ENCODE measurements around the gene RAD17. TPM values are rescaled to one million over a fixed set of nuclear protein-coding genes. Genes with fewer than 3 reads are reported as not detected.
A peak's percentile ranks its signal among the peaks of the same experiment; 100 is the strongest.

The RAD17 gene
- total RNA-seq, 1 donor from 2014 or later = 17.6 TPM

GRCh38 chr5:69334793-69335268 lies 34.8 kb upstream of the RAD17 start:
- no peak overlapping the region for H3K4me3 ChIP-seq (ENCODE audit: low read depth, low read length)
- no peaks in the 10 kb centered on the region for H3K36me3 ChIP-seq (ENCODE audit: control insufficient read depth, insufficient read depth, low read length)
- FAIRE-seq = no peak
- peak; percentile 57 for DNase-seq (ENCODE audit: low read depth)
- TF ChIP-seq, protein P1, sequence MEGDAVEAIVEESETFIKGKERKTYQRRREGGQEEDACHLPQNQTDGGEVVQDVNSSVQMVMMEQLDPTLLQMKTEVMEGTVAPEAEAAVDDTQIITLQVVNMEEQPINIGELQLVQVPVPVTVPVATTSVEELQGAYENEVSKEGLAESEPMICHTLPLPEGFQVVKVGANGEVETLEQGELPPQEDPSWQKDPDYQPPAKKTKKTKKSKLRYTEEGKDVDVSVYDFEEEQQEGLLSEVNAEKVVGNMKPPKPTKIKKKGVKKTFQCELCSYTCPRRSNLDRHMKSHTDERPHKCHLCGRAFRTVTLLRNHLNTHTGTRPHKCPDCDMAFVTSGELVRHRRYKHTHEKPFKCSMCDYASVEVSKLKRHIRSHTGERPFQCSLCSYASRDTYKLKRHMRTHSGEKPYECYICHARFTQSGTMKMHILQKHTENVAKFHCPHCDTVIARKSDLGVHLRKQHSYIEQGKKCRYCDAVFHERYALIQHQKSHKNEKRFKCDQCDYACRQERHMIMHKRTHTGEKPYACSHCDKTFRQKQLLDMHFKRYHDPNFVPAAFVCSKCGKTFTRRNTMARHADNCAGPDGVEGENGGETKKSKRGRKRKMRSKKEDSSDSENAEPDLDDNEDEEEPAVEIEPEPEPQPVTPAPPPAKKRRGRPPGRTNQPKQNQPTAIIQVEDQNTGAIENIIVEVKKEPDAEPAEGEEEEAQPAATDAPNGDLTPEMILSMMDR (IDR thresholded peaks at IDR 0.05; ENCODE audit: insufficient read depth, low read length, severe bottlenecking) = peak; percentile 93
- no peaks in the 10 kb centered on the region for H3K27me3 ChIP-seq (ENCODE audit: control insufficient read depth, insufficient read depth, low read length)

- H3K4me3 ChIP-seq (ENCODE audit: low read depth, low read length) = no peak overlapping the region
- no peaks in the 10 kb centered on the region for H3K27me3 ChIP-seq (ENCODE audit: control insufficient read depth, insufficient read depth, low read length)
- no peaks in the 10 kb centered on the region for H3K36me3 ChIP-seq (ENCODE audit: control insufficient read depth, insufficient read depth, low read length)
- DNase-seq (ENCODE audit: low read depth) (peak; percentile 28), FAIRE-seq (no peak)
- TF ChIP-seq, protein P1 (IDR thresholded peaks at IDR 0.05; ENCODE audit: insufficient read depth, low read length, severe bottlenecking) = no peak
These were observed 34.2 kb upstream of the RAD17 start for GRCh38 chr5:69335341-69335935.

DNA sequence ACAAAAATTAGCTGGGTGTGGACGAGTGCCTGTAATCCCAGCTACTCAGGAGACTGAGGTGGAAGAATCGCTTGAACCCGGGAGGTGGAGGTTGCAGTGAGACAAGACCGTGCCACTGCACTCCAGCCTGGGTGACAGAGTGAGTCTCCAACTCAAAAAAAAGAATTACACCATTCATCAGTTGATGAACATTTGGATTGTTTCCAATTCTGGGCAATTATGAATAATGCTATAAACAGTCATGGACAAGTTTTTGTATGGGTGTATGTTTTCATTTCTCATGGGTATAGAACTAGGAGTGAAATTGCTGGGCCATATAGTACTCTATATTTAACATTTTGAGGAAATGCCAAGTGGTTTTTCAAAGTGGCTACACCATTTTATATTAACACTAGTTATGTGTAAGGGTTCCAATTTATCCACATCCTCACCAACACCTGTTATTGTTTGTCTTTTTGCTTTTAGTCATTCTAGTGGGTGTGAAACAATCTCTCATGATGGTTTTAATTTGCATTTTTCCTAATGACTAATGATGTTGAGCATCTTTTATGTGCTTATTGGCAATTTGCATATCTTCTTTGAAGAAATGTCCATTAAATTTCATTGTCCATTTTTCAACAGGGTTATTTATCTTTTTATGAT lies 28.0 kb upstream of the RAD17 start:
- TF ChIP-seq, protein P1 (IDR thresholded peaks at IDR 0.05; ENCODE audit: insufficient read depth, low read length, severe bottlenecking) = no peak
- Histone ChIP-seq H3K4me3 (ENCODE audit: low read depth, low read length) (no peak overlapping the region), H3K27me3 (ENCODE audit: control insufficient read depth, insufficient read depth, low read length) (no peaks in the 10 kb centered on the region), H3K36me3 (ENCODE audit: control insufficient read depth, insufficient read depth, low read length) (no peaks in the 10 kb centered on the region)
- no peak for FAIRE-seq
- peak; percentile 59 for DNase-seq (ENCODE audit: low read depth)

- FAIRE-seq (no peak), DNase-seq (ENCODE audit: low read depth) (no peak)
- Histone ChIP-seq H3K27me3 (ENCODE audit: control insufficient read depth, insufficient read depth, low read length) (no peaks in the 10 kb centered on the region), H3K4me3 (ENCODE audit: low read depth, low read length) (no peak overlapping the region), H3K36me3 (ENCODE audit: control insufficient read depth, insufficient read depth, low read length) (no peaks in the 10 kb centered on the region)
- TF ChIP-seq, protein P1 (IDR thresholded peaks at IDR 0.05; ENCODE audit: insufficient read depth, low read length, severe bottlenecking) = no peak
These were observed 26.5 kb upstream of the RAD17 start for GRCh38 chr5:69343083-69343482.

DNA sequence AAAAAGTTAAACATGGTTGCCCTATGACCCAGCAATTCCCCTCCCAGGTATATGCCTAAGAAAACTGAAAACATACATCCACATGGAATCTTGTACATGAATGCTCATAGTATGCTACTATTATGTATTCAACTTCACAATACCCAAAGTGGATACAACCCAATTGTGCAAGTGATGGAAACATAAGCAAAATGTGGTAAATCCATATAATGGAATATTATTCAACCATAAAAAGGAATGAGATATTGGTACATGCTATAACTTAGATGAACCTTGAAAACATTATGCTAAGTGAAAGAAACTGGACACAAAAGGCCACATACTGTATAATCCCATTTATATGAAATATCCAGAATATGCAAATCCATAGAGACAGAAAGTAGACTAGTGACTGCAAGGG lies 19.0 kb upstream of the RAD17 start:
- TF ChIP-seq, protein P1 (IDR thresholded peaks at IDR 0.05; ENCODE audit: insufficient read depth, low read length, severe bottlenecking) = no peak
- Histone ChIP-seq H3K36me3 (ENCODE audit: control insufficient read depth, insufficient read depth, low read length) (peaks cover 1% of the 10 kb centered on the region), H3K27me3 (ENCODE audit: control insufficient read depth, insufficient read depth, low read length) (no peaks in the 10 kb centered on the region), H3K4me3 (ENCODE audit: low read depth, low read length) (no peak overlapping the region)
- FAIRE-seq = no peak
- no peak for DNase-seq (ENCODE audit: low read depth)

Measured in bronchial epithelial cell (primary cell).